Stimulated activated CD8-positive, alpha-beta memory T cell treated with anti-CD3 and anti-CD28 coated beads, Interleukin-15, amount 100 ng/mL, for 24 hours (primary cell): ENCODE data around the gene VAV2.

Experiments
- DNase-seq: peaks from one replicate; pipeline ENCODE4 v3.0.0-alpha.2; 2020; ENCODE audit warnings: low read depth

Gene VAV2

DNA sequence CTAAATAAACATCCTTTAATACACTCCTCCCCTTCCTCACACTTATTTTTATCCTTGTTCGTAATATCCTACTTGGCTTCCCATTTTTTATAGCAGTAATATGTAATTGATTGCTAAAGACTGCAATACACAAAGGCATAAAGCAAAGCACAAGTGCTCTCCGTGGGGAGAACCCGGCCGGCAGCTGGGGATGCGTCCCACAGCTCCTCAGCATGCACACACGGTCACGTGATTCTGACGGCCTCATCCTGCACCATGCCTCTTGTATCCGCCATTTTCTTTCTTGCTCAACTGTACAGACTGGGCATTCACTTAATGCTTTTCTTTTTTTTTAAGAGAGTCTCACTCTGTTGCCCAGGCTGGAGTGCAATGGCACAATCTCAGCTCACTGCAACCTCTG lies 36.0 kb upstream of the VAV2 start:
- no peak for DNase-seq

DNA sequence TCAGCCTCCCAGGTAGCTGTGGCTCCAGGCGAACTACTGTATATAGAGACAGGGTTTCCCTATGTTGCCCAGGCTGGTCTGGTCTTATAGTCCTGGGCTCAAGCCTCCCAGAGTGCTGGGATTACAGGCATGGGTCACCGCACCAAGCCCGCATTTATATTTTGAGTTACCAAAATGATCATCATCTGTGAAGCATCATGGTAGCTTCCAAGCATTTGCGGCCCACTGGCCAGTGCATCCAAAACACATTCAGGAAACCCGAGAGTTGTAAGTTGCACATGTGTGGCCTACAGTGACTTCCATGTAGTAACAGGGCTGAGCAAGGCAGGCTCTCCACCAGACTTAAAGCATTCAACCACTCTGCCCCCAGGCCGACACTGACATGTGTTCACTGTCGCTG lies 35.4 kb upstream of the VAV2 start:
- DNase-seq, result no peak

DNA sequence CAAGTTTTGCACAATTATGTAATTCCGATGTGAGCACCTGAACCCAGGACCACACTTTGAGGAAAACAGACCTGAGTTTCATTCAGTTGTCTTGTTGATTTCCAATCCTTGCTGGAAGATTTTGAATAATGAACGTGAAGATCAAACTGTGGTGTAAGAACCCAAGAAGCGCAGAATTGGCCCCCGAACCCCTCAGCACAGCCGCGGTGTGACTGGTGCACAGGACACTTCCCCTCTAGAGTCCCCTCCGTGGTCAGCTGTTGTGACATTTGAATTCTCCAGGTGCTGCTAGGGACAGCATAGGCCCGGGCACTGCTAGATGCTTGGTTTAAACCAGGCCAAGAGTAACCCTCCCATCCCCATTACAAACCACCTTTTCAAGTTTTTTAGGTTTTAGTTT lies 34.9 kb upstream of the VAV2 start:
- no peak for DNase-seq

DNA sequence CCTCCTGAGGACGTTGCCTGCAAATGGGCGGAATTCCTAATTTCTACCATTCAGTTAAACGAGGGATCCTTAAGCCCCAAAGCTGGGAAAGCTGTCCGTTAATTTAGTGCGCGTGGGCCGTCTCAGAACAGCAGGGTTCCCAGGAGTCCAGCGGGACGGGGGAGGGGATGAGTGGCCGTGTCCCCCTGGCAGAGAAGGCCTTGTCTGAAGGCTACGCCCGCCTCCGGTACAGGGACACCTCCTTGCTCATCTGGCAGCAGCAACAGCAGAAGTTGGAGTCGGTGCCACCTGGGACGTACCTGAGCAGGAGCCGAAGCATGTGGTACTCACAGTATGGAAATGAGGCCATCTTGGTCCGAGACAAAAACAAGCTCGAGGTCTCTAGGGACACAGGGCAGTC lies 34.5 kb upstream of the VAV2 start:
- no peak for DNase-seq

DNA sequence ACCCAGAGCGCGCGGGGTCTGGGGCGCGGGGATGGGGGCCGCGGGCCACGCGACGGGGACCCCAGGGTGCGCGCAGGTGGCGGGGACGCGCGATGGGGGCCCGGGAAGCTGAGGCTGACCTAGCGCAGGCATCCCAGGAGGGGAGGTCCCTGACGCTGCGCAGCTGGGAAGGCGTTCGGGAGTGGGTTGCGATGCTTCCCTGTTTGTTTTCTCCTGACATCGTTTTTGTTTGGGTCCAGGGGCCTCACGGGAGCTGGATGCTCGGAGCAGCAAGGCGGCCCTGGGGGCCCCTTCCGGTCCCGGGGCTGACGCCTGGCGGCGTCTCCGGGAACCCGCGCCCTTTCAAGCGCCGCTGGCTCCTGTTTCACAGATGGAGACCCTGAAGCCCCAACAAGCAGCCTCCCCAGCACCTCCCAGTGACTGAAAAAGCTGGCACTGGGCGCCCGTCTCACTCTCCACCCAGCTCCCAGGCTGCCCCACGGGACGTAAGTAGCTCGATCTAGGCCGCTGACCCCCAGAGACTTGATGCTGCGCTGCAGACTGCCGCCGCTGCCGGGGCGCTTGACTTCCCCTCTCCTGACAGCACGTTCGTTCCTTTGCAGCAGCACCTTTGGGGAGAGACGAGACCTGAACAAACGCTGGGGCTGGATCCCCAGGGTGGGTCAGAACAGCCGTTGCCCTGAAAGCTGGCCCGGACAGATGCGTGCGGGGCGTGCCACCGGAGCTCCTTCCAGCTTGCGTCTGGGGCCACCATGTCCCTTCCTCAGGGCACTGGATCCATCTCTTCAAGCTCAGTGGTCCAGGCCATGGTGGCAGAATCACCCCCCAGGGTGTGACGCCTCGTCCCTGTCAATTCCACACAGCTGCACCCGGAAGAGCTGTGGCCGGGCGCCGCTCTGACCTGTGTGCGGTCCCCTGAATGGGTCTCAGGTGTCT lies 33.8 kb upstream of the VAV2 start:
- peak; percentile 11 for DNase-seq

DNA sequence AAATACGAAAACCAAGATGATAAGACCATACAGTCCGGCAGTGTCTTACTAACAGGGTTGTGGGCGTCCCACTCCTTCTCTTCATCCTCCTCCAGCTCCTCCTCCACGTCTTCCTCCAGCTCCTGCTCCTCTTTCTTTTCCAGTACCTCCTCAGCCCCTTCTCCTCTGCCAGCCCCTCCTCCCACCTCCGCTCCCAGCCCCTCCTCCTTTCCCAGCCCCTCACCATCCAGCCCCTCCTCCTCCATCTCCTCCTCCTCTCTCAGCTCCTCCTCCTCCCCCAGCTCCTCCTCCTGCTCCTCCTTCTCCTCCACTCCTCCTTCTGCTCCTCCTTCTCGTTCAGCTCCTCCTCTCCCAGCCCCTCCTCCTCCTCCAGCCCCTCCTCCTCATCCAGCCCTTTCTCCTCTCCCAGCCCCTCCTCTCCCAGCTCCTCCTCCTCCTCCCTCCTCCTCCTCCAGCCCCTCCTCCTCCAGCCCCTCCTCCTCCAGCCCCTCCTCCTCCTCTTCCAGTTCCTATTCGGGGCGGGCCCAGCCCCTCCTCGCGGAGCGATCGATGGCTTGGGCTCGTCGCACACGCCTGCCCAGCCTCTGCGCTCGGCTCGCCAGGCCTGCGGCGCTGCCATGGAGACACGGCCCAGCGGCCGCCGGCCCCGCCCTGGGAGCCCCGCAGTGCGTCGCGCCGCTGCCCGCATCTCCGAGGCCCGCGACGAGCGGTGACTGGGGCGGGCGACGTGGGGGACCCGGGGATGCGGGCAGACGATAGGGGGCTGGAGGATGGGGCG lies 32.9 kb upstream of the VAV2 start, which contains the start of gene BRD3OS:
Gene BRD3OS, plus strand, starts transcription at position 654 of the 778 bp plus-strand sequence. CDS start 1,267 bp downstream, outside the sequence.
- peak; percentile 68 for DNase-seq

DNA sequence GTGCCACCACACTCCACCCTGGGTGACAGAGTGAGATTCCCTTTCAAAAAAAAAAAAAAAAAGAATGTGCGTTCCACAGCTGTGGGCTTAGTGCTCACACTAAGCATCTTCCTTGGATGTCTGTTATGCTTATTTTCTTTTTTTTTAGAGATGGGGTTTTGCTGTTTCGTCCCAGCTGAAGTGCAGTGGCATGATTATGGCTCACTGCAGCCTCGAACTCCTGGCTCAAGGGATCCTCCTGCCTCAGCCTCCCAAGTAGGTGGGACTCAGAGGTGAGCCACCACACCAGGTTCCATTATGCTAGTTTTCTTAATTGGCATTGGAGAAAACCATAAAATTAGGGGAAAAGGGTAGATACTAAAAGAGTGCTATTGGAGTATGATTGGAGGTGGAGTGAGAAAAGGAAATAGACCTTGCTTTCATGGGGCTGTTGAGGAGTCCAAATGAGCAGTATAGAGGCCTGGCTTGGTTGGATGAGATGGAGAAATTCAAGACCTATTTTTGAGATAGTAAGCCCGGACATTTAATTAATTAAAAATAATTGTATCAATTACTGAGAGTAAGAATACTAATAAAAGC lies 32.2 kb upstream of the VAV2 start:
- DNase-seq, result no peak

DNA sequence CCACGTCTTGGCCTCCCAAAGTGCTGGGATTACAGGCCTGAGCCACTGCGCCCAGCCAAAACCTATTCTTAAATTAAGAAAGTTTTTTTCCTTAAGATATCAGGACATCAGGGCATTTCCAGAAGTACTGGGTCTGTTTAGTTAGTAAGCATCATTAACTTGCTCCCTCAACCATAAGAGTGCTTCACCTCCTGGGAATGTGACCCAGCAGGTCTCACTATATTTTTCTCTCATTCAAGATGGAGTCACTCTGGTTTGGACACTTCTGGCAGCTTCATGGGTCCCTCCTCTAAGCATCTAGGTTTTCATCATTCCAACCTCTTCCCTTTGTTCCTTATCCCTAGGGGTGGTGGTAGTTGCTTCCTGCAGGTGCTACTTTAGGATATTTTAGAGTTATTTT lies 22.8 kb upstream of the VAV2 start:
- DNase-seq, result no peak

DNA sequence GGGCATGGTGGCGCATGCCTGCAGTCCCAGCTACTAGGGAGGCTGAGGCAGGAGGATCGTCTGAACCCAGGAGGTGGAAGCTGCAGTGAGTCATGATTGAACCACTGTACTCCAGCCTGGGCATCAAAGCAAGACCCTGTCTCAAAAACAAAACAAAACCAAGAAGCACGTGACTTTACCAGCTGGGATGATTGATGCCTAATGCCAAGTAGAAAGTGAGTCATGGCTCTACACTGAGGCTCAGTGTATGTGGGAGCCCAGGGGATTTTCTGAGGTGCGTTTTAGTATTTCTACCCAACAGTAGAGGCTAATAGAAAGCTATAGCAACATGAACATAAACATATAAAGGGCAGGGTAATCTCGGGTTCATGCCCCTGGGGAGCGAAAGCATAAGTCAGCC lies 19.3 kb upstream of the VAV2 start:
- no peak for DNase-seq

DNA sequence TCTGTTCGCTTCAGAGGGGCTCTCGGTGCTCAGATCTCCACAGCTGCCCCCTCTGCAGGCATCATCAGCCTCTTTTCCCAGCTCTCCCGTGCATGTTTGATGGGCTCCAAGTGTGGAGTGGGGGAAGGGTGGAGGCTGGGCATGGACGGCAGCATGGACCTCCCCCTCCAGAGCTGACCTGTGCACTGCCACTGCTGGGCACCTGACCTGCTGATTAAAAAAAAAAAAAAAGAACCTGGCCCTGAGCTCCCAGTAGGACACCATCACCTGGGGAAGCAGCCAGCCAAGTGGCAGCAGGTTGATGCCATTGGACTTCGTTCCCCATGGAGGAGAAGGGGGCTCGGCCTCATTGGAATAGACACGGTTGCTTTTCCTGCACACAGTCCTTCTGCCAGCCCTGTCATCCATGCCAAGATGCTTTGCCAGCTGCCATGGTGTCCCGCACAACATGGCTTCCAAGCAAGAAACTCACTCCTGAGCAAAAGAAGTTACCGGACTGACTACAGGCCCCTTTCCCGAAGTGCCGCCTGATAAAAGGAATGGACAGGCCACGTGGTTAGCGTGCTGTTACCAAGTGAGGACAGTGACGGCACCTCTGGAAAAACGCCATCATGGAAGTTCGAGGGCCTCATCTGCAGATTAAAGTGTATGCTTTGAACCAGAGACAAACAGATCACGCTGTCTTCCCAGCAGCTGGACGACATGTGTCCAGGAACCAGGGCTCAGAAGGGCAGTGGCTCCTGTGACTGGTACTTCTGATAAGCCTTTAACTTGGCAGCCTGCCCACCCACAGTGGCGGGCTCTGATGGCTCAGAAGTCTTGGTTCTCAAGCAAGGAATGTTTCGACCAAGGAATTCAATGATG lies 18.4 kb upstream of the VAV2 start:
- no peak for DNase-seq

DNA sequence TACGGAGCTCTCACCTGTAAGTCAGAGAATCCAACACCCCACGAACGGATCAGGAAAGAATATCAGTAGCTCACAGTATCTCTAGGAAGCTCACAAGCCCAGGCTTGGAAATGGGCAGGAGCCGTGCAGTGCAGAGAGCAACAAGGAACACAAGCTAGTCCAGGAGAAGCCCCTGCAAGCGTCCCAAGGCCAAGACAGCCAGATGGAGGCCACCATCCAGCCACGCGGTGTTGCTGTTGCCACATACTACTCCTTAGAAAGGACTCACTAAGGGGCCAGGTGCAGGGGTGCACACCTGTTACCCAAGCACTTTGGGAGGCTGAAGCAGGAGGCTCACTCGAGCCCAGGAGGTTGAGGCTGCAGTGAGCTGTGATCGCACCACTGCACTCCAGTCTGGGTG lies 15.4 kb upstream of the VAV2 start:
- no peak for DNase-seq

DNA sequence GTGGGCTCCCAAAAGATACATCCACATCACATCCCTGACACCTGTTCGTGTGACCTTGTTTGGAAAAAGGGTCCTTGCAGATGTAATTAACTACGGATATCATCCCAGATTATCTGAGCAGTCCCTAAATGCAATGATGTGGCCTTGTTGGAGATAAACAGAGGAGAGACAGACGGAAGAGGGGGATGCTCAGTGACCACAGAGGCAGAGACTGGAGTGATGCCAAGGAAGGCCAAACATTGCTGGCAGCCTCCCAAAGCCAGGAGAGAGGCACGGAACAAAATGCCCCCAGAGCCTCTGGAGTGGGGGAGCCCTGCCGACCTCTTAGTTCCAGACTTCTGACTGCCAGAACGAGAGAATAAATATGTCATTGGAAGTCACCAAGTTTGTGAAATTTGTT lies 15.0 kb upstream of the VAV2 start:
- no peak for DNase-seq

DNA sequence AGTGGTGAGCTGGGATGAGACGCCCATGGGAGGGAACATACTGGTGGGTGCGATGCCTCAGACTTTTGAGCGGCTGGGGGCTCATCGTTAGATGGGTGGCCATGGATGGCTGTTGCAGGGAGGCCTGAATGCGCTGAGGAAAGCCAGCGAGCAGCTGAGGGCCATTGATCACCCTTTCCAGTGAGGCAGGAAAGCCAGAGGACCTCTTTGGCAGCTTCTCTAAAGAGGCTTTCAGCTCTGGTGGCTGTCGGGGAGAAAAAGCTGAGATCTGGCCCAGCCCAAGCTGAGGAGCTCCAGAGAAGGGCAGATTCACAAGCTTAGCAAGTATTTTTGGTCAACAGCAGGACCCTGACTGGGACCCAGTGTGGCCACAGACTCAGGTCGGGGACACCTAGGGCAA lies 13.3 kb upstream of the VAV2 start:
- DNase-seq, result no peak

DNA sequence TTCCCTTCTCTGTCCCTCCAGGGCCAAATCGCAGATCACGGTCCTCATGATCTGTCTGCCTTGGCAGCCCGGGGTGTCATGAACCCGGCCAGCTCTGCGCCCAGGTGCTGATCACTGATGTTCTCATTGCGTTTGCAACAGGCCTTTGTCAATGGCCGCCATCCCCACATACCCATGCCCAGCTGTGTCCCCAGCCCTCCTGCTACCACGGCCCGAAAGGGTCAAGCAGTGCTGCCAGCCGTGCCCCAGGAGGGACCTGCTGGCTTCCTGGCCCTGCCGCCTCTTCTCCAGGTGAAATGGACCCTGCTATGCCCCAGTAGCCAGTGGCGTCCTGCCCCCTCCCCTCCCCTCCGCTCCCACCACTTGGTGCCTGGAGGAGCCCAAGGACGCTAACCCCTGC lies 12.8 kb upstream of the VAV2 start:
- no peak for DNase-seq

DNA sequence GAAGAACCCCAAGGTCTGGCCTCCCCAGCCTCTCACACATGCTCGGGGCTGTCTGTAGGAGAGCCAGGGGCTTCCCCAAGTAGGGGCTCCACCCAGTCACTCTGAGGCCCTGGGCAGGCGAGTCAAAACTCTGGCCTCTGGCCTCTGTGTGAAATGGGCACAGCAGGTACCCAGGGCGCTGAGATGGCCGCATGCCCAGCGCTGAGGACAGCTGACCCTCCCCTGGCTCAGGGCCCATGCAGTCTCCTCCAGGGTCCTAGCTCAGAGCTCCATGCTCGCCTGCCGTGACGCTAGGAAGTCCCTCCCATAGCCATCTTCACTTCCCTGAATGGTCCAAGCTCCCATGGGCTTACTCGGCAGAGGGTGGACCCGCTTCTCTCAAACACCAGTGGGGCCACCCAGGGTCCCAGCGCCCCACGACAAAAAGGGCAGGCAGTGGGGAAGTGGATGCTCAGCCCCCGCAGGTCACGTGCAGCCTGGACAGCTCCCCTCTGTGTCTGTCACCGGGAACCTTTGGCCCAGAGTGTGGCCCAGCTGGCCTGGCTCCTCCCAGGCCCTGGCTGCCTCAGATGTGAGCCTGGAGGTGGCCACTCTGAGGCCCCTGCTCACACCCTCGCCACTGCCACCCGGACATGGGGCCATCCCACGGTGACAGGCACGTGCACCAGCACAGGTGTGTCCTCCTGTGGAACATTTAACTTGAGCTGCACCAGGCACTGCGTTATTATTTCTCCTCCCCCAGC lies 12.2 kb upstream of the VAV2 start:
- DNase-seq, result no peak

DNA sequence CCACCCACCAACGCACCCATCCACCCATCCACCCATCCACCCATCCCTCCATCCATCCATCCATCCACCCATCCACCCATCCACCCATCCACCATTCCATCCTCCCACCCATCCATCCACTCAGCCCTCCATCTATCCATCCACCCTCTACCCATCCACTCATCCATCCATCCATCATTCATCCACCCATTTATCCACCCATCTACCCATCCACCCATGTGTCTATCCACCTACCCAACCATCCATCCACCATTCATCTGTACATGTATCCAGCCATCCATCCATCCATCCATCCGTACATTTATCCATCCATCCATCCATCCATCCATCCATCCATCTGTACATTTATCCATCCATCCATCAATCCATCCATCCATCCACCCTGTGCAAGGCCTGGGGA lies 11.1 kb upstream of the VAV2 start:
- no peak for DNase-seq

DNA sequence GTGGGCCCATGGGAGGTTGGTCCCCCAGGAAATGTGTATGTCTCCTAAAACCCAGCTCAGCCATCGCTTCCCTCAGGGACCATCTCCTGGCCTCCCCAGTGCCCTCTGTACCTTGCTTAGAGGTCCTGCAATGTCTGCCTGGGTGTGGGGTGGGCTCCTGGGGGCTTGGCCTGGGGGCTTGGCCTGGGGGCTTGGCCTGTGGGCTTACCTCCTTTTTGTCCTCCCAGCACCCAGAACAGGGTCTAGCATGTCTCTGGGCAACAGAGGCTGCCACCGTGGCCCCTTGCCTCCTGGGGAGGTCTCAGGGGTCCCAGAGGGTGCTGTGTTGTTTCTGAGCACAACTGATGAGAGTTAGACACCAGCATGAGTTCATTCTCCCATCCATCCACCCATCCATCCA lies 10.7 kb upstream of the VAV2 start:
- no peak for DNase-seq

DNA sequence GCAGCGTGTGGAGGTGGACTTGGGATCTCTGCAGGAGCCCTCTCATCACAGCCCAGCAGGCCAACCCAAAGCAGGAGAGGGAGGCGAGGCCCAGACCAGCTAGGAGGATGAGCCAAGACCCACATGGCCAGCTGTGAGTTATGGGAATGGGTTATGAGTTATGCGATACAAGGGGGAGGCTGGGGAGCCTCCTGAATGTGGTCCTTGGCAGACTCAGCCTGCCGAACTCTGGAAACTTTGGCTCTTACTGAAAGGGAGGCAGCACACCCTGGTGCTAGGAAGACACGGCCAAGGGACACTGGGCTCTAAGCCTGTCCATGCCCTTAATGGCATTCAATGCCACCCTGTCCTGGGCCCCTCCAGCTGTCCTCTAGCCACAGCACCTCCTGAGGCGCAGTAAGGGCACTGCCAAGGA lies 7.7 kb upstream of the VAV2 start:
- no peak for DNase-seq

DNA sequence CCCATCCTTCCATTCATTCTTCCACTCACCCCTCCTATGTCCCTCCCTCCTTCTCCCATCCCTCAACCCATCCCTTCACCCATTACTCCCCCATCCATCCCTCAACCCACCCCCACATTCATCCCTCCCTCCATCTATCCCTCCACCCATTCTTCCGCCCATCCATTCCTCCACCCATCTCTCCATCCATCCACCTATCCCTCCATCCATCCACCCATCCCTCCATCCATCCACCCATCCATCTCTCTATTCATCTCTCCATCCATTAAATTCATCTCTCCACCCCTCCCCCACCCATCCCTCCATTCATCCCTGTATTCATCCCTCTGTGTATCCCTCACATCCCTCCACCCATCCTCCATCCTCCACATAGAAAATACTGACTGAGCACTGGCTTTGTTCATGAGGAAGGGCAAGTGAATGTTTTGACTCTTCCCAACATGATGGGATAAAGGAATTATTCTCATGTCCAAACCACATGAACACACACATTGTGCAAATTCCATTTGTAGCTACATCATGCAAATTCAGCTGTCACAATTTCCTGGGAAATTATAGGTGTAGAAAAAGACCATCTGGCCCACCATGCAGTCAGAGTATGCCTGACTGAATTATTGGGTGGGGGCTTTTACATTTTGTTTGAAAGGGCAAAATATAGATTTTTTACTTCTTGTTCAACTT lies 6.9 kb upstream of the VAV2 start:
- no peak for DNase-seq

DNA sequence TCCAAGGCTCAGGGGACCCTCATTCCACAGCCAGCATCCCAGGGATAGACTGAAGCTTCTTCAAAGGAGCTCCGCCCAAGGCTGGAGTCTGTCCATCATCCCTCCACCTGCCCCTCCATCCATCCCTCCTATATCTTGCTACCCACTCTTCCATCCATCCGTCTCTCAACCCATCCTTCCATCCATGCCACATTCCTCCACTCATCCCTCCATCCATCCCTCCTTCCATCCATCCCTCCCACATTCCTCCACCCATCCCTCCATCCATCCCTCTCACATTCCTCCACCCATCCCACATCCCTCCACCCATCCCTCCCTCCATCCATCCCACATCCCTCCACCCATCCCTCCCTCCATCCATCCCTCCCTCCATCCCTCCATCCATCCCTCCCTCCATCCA lies 5.5 kb upstream of the VAV2 start:
- no peak for DNase-seq
